ENCODE data around the gene ITCH. TPM values are rescaled to one million over a fixed set of nuclear protein-coding genes. Genes with fewer than 3 reads are reported as not detected.
A peak's percentile ranks its signal among the peaks of the same experiment; 100 is the strongest.
"Not testable (repeated sequence)": the region's sequence is repeated elsewhere in the genome, so short reads cannot be mapped to it uniquely, and the experiment has no call there.

ITCH gene
- total and polyA plus RNA-seq, 7 experiments from 2014 or later = 14.6 to 70.4 (median 58.9) TPM

GRCh38 chr20:34396408-34396807 lies 33.3 kb downstream of the ITCH start:
- ATAC-seq = no peak
- H3K9me3 ChIP-seq (ENCODE audit: control insufficient read depth in 2 of 3, low read length in 3 of 3) = no peaks in the 10 kb centered on the region
- DNase-seq = no peak
- H3K36me3 ChIP-seq (ENCODE audit: control insufficient read depth in 2 of 3, insufficient read depth in 3 of 3, low read length in 3 of 3) = peaks cover 0 to 14% (median 0%) of the 10 kb centered on the region in 3 experiments
- intact Hi-C loops (cut with micrococcal nuclease) = no loop called here
- Mint-ChIP-seq H3K4me1 (peaks cover 6 to 37% (median 25%) of the 10 kb centered on the region in 7 donors), H3K27me3 (no peaks in the 10 kb centered on the region), H3K9me3 (no peaks in the 10 kb centered on the region), H3K36me3 (peaks cover 4 to 30% (median 22%) of the 10 kb centered on the region in 5 donors), H3K27ac (peak overlapping the region in 2 of 9 donors; percentile 33 to 50), H3K4me3 (no peak overlapping the region)
- H3K4me1 ChIP-seq (ENCODE audit: control insufficient read depth in 2 of 2, insufficient read depth in 2 of 2, low read length in 2 of 2) = no peaks in the 10 kb centered on the region
- no peak overlapping the region for H3K4me3 ChIP-seq (ENCODE audit: low read length)
- ChIA-PET POLR2A (interaction anchor here (0.6 kb wide), 1 partner anchor 35 kb away, joined by 3 read pairs; no protein-coding TSS in a partner anchor), CTCF (no interaction called here)
- no peaks in the 10 kb centered on the region for H3K27me3 ChIP-seq (ENCODE audit: control insufficient read depth in 2 of 2, insufficient read depth in 2 of 2, low read length in 2 of 2)
- H3K27ac ChIP-seq (ENCODE audit: low read depth, low read length) = no peak overlapping the region

GRCh38 chr20:34397096-34397495 lies 34.0 kb downstream of the ITCH start:
- H3K36me3 ChIP-seq (ENCODE audit: control insufficient read depth in 2 of 3, insufficient read depth in 3 of 3, low read length in 3 of 3) = peaks cover 0 to 14% (median 0%) of the 10 kb centered on the region in 3 experiments
- ATAC-seq (no peak), DNase-seq (no peak)
- H3K4me3 ChIP-seq (ENCODE audit: low read length) = no peak overlapping the region
- H3K4me1 ChIP-seq (ENCODE audit: control insufficient read depth in 2 of 2, insufficient read depth in 2 of 2, low read length in 2 of 2) = peaks cover 0 to under 1% of the 10 kb centered on the region in 2 donors
- no peak overlapping the region for H3K27ac ChIP-seq (ENCODE audit: low read depth, low read length)
- no peaks in the 10 kb centered on the region for H3K9me3 Mint-ChIP-seq
- no peaks in the 10 kb centered on the region for H3K27me3 ChIP-seq (ENCODE audit: control insufficient read depth in 2 of 2, insufficient read depth in 2 of 2, low read length in 2 of 2)
- POLR2A ChIA-PET = no interaction called here
- no peak overlapping the region for H3K4me3 Mint-ChIP-seq
- H3K4me1 Mint-ChIP-seq = peaks cover 6 to 44% (median 31%) of the 10 kb centered on the region in 7 donors
- H3K27ac Mint-ChIP-seq = peak overlapping the region in 3 of 9 donors; percentile 13 to 57 (median 50)
- no peaks in the 10 kb centered on the region for H3K9me3 ChIP-seq (ENCODE audit: control insufficient read depth in 2 of 3, low read length in 3 of 3)
- no peaks in the 10 kb centered on the region for H3K27me3 Mint-ChIP-seq
- CTCF ChIA-PET = no interaction called here
- peaks cover 4 to 33% (median 24%) of the 10 kb centered on the region in 5 donors for H3K36me3 Mint-ChIP-seq
- intact Hi-C loops (cut with micrococcal nuclease) = no loop called here

- H3K9me3 Mint-ChIP-seq; H3K36me3 ChIP-seq (ENCODE audit: control insufficient read depth in 2 of 3, insufficient read depth in 3 of 3, low read length in 3 of 3); H3K9me3 ChIP-seq (ENCODE audit: control insufficient read depth in 2 of 3, low read length in 3 of 3); POLR2A ChIA-PET; intact Hi-C loops (cut with micrococcal nuclease); H3K4me3 ChIP-seq (ENCODE audit: low read length); H3K27me3 Mint-ChIP-seq; CTCF ChIA-PET; H3K27me3 ChIP-seq (ENCODE audit: control insufficient read depth in 2 of 2, insufficient read depth in 2 of 2, low read length in 2 of 2); H3K27ac ChIP-seq (ENCODE audit: low read depth, low read length); DNase-seq; H3K4me3 Mint-ChIP-seq; ATAC-seq: not testable (repeated sequence)
- peaks cover 4 to 27% (median 16%) of the 10 kb centered on the region in 5 donors for H3K36me3 Mint-ChIP-seq
- peaks cover 15 to 19% of the 10 kb centered on the region in 2 donors for H3K4me1 ChIP-seq (ENCODE audit: control insufficient read depth in 2 of 2, insufficient read depth in 2 of 2, low read length in 2 of 2)
- H3K27ac Mint-ChIP-seq = peak overlapping the region in 6 of 9 donors; percentile 18 to 64 (median 33)
- peaks cover 14 to 63% (median 56%) of the 10 kb centered on the region in 7 donors for H3K4me1 Mint-ChIP-seq
Observed at GRCh38 chr20:34400776-34401175, 37.7 kb downstream of the ITCH start.

- Mint-ChIP-seq H3K27ac (peak overlapping the region in 7 of 9 donors; percentile 18 to 78 (median 52)), H3K4me1 (peaks cover 18 to 70% (median 57%) of the 10 kb centered on the region in 7 donors), H3K4me3 (no peak overlapping the region), H3K9me3 (no peaks in the 10 kb centered on the region), H3K36me3 (peaks cover 4 to 22% (median 16%) of the 10 kb centered on the region in 5 donors), H3K27me3 (no peaks in the 10 kb centered on the region)
- intact Hi-C loops (cut with micrococcal nuclease) = no loop called here
- no peak for ATAC-seq
- Histone ChIP-seq H3K27ac (ENCODE audit: low read depth, low read length) (no peak overlapping the region), H3K27me3 (ENCODE audit: control insufficient read depth in 2 of 2, insufficient read depth in 2 of 2, low read length in 2 of 2) (no peaks in the 10 kb centered on the region), H3K4me1 (ENCODE audit: control insufficient read depth in 2 of 2, insufficient read depth in 2 of 2, low read length in 2 of 2) (peaks cover 18 to 28% of the 10 kb centered on the region in 2 donors), H3K4me3 (ENCODE audit: low read length) (no peak overlapping the region), H3K36me3 (ENCODE audit: control insufficient read depth in 2 of 3, insufficient read depth in 3 of 3, low read length in 3 of 3) (no peaks in the 10 kb centered on the region), H3K9me3 (ENCODE audit: control insufficient read depth in 2 of 3, low read length in 3 of 3) (no peaks in the 10 kb centered on the region)
- POLR2A ChIA-PET = interaction anchor here (0.7 kb wide), 1 partner anchor 784 kb away, joined by 7 read pairs; no protein-coding TSS in a partner anchor
- CTCF ChIA-PET = no interaction called here
- DNase-seq = no peak
Observed at GRCh38 chr20:34401741-34402455, 38.8 kb downstream of the ITCH start.

DNA sequence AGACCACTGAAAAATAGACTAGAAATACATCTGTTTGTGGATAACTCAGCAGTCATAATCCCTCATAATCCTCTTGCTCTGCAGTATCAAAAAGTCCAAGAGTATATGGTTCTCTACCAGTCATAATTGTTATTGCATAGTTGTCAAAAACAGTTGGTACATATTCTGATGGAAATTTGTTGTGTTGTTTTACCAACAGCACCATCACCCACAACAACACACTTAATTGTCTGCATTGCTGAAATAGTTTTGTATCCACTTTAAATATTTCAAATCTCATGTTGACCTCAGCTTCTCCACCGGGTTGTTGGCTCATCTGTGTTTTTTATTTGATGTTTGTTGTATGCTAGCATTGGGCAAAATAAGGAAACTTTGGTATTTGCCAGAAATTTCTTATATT lies 39.4 kb downstream of the ITCH start:
- peaks cover 20 to 70% (median 55%) of the 10 kb centered on the region in 7 donors for H3K4me1 Mint-ChIP-seq
- no peaks in the 10 kb centered on the region for H3K9me3 ChIP-seq (ENCODE audit: control insufficient read depth in 2 of 3, low read length in 3 of 3)
- no peaks in the 10 kb centered on the region for H3K27me3 Mint-ChIP-seq
- H3K9me3 Mint-ChIP-seq = no peaks in the 10 kb centered on the region
- H3K4me3 ChIP-seq (ENCODE audit: low read length) = no peak overlapping the region
- ChIA-PET CTCF (interaction anchor here (0.6 kb wide), 1 partner anchor 27 kb away, joined by 3 read pairs; no protein-coding TSS in a partner anchor), POLR2A (interaction anchor here (0.7 kb wide), 2 partner anchors 784 to 1534 kb away, joined by 3 to 7 read pairs; no protein-coding TSS in a partner anchor)
- DNase-seq (no peak), ATAC-seq (no peak)
- H3K4me3 Mint-ChIP-seq = no peak overlapping the region
- intact Hi-C loops (cut with micrococcal nuclease) = no loop called here
- no peaks in the 10 kb centered on the region for H3K27me3 ChIP-seq (ENCODE audit: control insufficient read depth in 2 of 2, insufficient read depth in 2 of 2, low read length in 2 of 2)
- no peak overlapping the region for H3K27ac ChIP-seq (ENCODE audit: low read depth, low read length)
- H3K27ac Mint-ChIP-seq = peak overlapping the region in 2 of 9 donors; percentile 33 to 59
- peaks cover 0 to under 1% (median 0%) of the 10 kb centered on the region in 3 experiments for H3K36me3 ChIP-seq (ENCODE audit: control insufficient read depth in 2 of 3, insufficient read depth in 3 of 3, low read length in 3 of 3)
- peaks cover 4 to 21% (median 16%) of the 10 kb centered on the region in 5 donors for H3K36me3 Mint-ChIP-seq
- H3K4me1 ChIP-seq (ENCODE audit: control insufficient read depth in 2 of 2, insufficient read depth in 2 of 2, low read length in 2 of 2) = peaks cover 18 to 28% of the 10 kb centered on the region in 2 donors

DNA sequence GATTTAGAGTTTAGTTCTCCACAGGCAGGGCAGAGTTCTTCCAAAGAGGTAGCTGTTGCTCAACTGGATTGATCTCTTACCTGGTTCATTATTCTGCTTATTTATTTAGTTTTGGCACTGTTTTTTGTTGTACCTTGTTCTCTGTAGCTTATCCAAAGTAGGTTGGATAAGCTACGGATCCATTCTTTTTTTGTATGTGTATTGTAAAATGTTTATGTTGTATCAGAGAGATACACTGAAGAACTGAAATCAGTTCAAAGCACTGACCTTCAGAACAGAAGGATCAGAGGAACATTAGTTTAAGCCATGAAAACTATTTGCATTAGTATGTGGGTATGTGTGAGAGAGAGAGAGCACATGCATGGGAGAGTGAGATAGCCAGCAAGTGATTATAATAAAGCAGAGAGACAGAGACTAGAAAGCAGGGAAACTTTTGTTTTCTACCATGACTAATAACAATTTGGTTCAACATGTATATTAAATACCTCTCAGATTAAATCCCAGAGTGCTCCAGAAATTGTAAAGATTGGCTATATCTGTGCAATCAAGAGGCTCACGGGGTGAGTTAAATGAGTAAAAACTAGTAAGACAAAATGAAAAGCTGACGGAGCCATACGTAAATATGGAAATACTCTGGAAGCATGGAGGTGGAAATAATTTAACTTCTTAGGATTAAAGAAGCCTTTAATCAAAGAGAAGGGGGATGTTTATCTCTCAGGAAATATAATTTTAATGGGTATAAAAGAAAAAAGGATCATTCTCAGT lies 40.2 kb downstream of the ITCH start:
- H3K36me3 Mint-ChIP-seq = peaks cover 6 to 25% (median 16%) of the 10 kb centered on the region in 5 donors
- H3K4me1 ChIP-seq (ENCODE audit: control insufficient read depth in 2 of 2, insufficient read depth in 2 of 2, low read length in 2 of 2) = peaks cover 18 to 28% of the 10 kb centered on the region in 2 donors
- H3K9me3 Mint-ChIP-seq = no peaks in the 10 kb centered on the region
- DNase-seq (no peak), ATAC-seq (no peak)
- no peak overlapping the region for H3K4me3 ChIP-seq (ENCODE audit: low read length)
- no peaks in the 10 kb centered on the region for H3K27me3 ChIP-seq (ENCODE audit: control insufficient read depth in 2 of 2, insufficient read depth in 2 of 2, low read length in 2 of 2)
- H3K27ac Mint-ChIP-seq = peak overlapping the region in 8 of 9 donors; percentile 2 to 82 (median 38)
- intact Hi-C loops (cut with micrococcal nuclease) = no loop called here
- H3K27me3 Mint-ChIP-seq = no peaks in the 10 kb centered on the region
- ChIA-PET CTCF (interaction anchor here (0.7 kb wide), 1 partner anchor 116 kb away, joined by 3 read pairs; no protein-coding TSS in a partner anchor), POLR2A (interaction anchor here (0.7 kb wide), 1 partner anchor 1533 kb away, joined by 3 read pairs; no protein-coding TSS in a partner anchor)
- peak overlapping the region in 5 of 10 donors; percentile 14 to 42 (median 29) for H3K4me3 Mint-ChIP-seq
- peaks cover 0 to 3% (median 0%) of the 10 kb centered on the region in 3 experiments for H3K36me3 ChIP-seq (ENCODE audit: control insufficient read depth in 2 of 3, insufficient read depth in 3 of 3, low read length in 3 of 3)
- H3K9me3 ChIP-seq (ENCODE audit: control insufficient read depth in 2 of 3, low read length in 3 of 3) = no peaks in the 10 kb centered on the region
- no peak overlapping the region for H3K27ac ChIP-seq (ENCODE audit: low read depth, low read length)
- peaks cover 23 to 72% (median 60%) of the 10 kb centered on the region in 7 donors for H3K4me1 Mint-ChIP-seq

Measured in naive thymus-derived CD4-positive, alpha-beta T cell (primary cell).